Breast epithelium (tissue), 4 donors: ENCODE results near the gene KCNJ9. TPM values are rescaled to one million over a fixed set of nuclear protein-coding genes. Genes with fewer than 3 reads are reported as not detected.

Experiments used
- DNase-seq, 2 donors: peaks; one replicate each; pipeline ENCODE4 v3.0.0-alpha.2; 2019; ENCODE audit warnings: low spot score in 2 of 2
- H3K27ac ChIP-seq, 2 donors: fragments of 200-600 bp; sonication (generic) in 1 of 2; one replicate each; pipeline ENCODE4 v1.5.1; 2016 to 2019; ENCODE audit warnings: mild to moderate bottlenecking in 1 of 2
- H3K27me3 ChIP-seq, 2 donors: fragments of 200-600 bp; sonication (generic) in 1 of 2; one replicate each; pipeline versions ENCODE4 v1.5.1 to v1.6.0; 2017 to 2019; ENCODE audit warnings: control low read depth in 1 of 2, mild to moderate bottlenecking in 1 of 2
- H3K36me3 ChIP-seq: fragments of 200-600 bp; one replicate; pipeline ENCODE4 v1.5.1; 2019
- H3K4me1 ChIP-seq, 2 donors: fragments of 200-600 bp; sonication (generic); one replicate each; pipeline ENCODE4 v1.5.1; 2016 to 2019; ENCODE audit warnings: control low read depth in 1 of 2
- H3K4me3 ChIP-seq, 3 donors: fragments of 200-600 bp; sonication (generic); 1 replicate in 2 of 3; 2 replicates in 1 of 3; pipeline ENCODE4 v1.5.1; 2016 to 2019; ENCODE audit warnings: mild to moderate bottlenecking in 3 of 3, moderate library complexity in 2 of 3
- H3K9me3 ChIP-seq, 2 donors: fragments of 200-600 bp; sonication (generic) in 1 of 2; one replicate each; pipeline ENCODE4 v1.5.1; 2016 to 2019; ENCODE audit warnings: control low read depth in 1 of 2
- CTCF ChIP-seq, 3 donors: fragments of 450-650 bp; IDR thresholded peaks; one replicate each; pipeline ENCODE4 v1.5.1; 2016 to 2017; ENCODE audit warnings: antibody characterized with exemption in 3 of 3, mild to moderate bottlenecking in 3 of 3, moderate library complexity in 3 of 3
- POLR2A ChIP-seq: fragments of 450-650 bp; IDR thresholded peaks from one replicate; pipeline ENCODE4 v1.6.1; 2016; ENCODE audit warnings: antibody characterized with exemption, mild to moderate bottlenecking, moderate library complexity
- POLR2AphosphoS5 ChIP-seq, 3 donors: sonication (generic); formaldehyde crosslinking; IDR thresholded peaks; one replicate each; pipeline ENCODE4 v1.6.1; 2017; ENCODE audit warnings: antibody characterized with exemption in 3 of 3
- intact Hi-C: fragments of 100-400 bp; cut with DNase I; formaldehyde crosslinking; loops from one replicate; pipeline ENCODE4 v1.15.1; 2023; ENCODE audit warnings: low total_unique reads
- total RNA-seq, 3 donors: library from RNA; depleted of rRNA; stranded (reverse); fragments of >200 nt; gene quantifications; one replicate each; pipeline ENCODE4 v1.1.0, GENCODE V29; 2016

KCNJ9 gene
- total RNA-seq, 3 donors from 2014 or later = not detected

GRCh38 chr1:160050619-160051018 is 30.7 kb upstream of the KCNJ9 start:
- no peaks in the 10 kb centered on the region for H3K27me3 ChIP-seq
- TF ChIP-seq POLR2AphosphoS5 (IDR thresholded peaks at IDR 0.05) (no peak), POLR2A (no peak), CTCF (IDR thresholded peaks at IDR 0.05) (no peak)
- no peaks in the 10 kb centered on the region for H3K4me1 ChIP-seq
- no peak overlapping the region for H3K4me3 ChIP-seq
- H3K27ac ChIP-seq = no peak overlapping the region
- intact Hi-C loops = no loop called here
- H3K9me3 ChIP-seq = no peaks in the 10 kb centered on the region
- no peak for DNase-seq
- H3K36me3 ChIP-seq = no peaks in the 10 kb centered on the region

- no peaks in the 10 kb centered on the region for H3K27me3 ChIP-seq
Observed at GRCh38 chr1:160052936-160053335, 28.4 kb upstream of the KCNJ9 start.

GRCh38 chr1:160053548-160054365 is 27.6 kb upstream of the KCNJ9 start:
- no peak overlapping the region for H3K27ac ChIP-seq
- H3K36me3 ChIP-seq = no peaks in the 10 kb centered on the region
- no peaks in the 10 kb centered on the region for H3K4me1 ChIP-seq
- no peaks in the 10 kb centered on the region for H3K27me3 ChIP-seq
- no peak for TF ChIP-seq POLR2AphosphoS5 (IDR thresholded peaks at IDR 0.05)
- TF ChIP-seq POLR2A = no peak
- no peak for TF ChIP-seq CTCF (IDR thresholded peaks at IDR 0.05)
- H3K9me3 ChIP-seq = no peaks in the 10 kb centered on the region
- intact Hi-C loops = no loop called here
- DNase-seq = no peak
- no peak overlapping the region for H3K4me3 ChIP-seq

More at GRCh38 chr1:160052936-160053335, 28.4 kb upstream of the KCNJ9 start:
- Histone ChIP-seq H3K27ac (no peak overlapping the region), H3K4me1 (no peaks in the 10 kb centered on the region), H3K4me3 (no peak overlapping the region), H3K9me3 (no peaks in the 10 kb centered on the region), H3K36me3 (no peaks in the 10 kb centered on the region)
- DNase-seq = no peak
- intact Hi-C loops = no loop called here
- TF ChIP-seq POLR2AphosphoS5 (IDR thresholded peaks at IDR 0.05) (no peak), POLR2A (no peak), CTCF (IDR thresholded peaks at IDR 0.05) (no peak)

GRCh38 chr1:160056648-160057169 is 24.6 kb upstream of the KCNJ9 start:
- no peaks in the 10 kb centered on the region for H3K9me3 ChIP-seq
- no peak overlapping the region for H3K4me3 ChIP-seq
- H3K27me3 ChIP-seq = no peaks in the 10 kb centered on the region
- no peak overlapping the region for H3K27ac ChIP-seq
- H3K36me3 ChIP-seq = no peaks in the 10 kb centered on the region
- DNase-seq = no peak
- intact Hi-C loops = loop anchor here (1.0 kb wide), 1 partner anchor 39 kb away; no protein-coding TSS in a partner anchor
- H3K4me1 ChIP-seq = no peaks in the 10 kb centered on the region
- TF ChIP-seq POLR2A (no peak), POLR2AphosphoS5 (IDR thresholded peaks at IDR 0.05) (no peak), CTCF (IDR thresholded peaks at IDR 0.05) (no peak)

- H3K27ac ChIP-seq = no peak overlapping the region
- H3K27me3 ChIP-seq = peaks cover 0 to 7% of the 10 kb centered on the region in 2 donors
- no peaks in the 10 kb centered on the region for H3K36me3 ChIP-seq
- intact Hi-C loops = no loop called here
- DNase-seq = no peak
- no peaks in the 10 kb centered on the region for H3K4me1 ChIP-seq
- no peak overlapping the region for H3K4me3 ChIP-seq
- TF ChIP-seq POLR2A (no peak), POLR2AphosphoS5 (IDR thresholded peaks at IDR 0.05) (no peak), CTCF (IDR thresholded peaks at IDR 0.05) (no peak)
- no peaks in the 10 kb centered on the region for H3K9me3 ChIP-seq
Observed at GRCh38 chr1:160058087-160058486, 23.3 kb upstream of the KCNJ9 start.
